ENCODE data around the gene VTI1B.
"Not testable (repeated sequence)": the region's sequence is repeated elsewhere in the genome, so short reads cannot be mapped to it uniquely, and the experiment has no call there.

VTI1B gene

DNA sequence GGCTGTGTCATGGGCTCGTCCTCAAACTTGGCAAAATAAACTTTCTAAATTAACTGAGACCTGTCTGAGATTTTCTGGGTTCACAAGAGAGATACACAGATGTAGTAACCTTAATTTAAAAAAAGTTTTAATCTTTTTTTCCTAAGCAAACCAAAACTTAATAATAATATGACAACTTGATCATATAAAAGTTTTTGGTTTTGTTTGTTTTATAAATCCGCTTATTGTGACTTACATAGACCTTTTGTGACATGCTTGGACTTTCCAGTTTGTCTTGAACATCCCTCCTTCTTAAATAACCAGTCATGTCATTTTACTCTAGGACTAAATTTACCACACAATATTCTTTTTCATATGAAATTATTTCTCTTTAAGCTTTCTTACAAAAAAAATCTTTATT is 35.8 kb upstream of the VTI1B start:
- TF ChIP-seq CTCF (IDR thresholded peaks at IDR 0.05; ENCODE audit: low read depth, low read length) = no peak
- H3K4me3 ChIP-seq (ENCODE audit: low read depth, low read length) = no peak overlapping the region

- H3K4me3 ChIP-seq (ENCODE audit: low read depth, low read length) = not testable (repeated sequence)
Observed at GRCh38 chr14:67709796-67710195, 35.4 kb upstream of the VTI1B start.

DNA sequence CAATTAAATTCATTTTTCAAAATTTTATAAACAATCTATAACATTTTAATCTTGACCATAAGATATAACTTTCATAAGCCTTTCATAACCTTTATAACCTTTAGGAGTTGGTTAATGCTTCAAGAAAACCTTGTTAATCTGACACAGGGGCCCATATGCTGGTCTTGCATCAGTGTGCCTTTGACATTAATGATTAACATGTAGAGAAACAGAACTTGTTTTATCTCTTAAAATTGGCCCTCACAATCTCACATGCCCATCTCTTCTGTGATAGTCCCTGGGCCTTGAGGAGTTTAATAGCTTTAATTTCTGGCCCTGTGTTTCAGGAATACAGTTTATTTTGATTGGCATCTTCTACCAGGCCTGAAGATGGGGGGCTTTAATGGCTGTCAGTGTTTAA is 34.9 kb upstream of the VTI1B start:
- not testable (repeated sequence) for H3K4me3 ChIP-seq (ENCODE audit: low read depth, low read length)

GRCh38 chr14:67705211-67705610 is 30.8 kb upstream of the VTI1B start:
- H3K4me3 ChIP-seq (ENCODE audit: low read depth, low read length) = no peak overlapping the region
- TF ChIP-seq CTCF (IDR thresholded peaks at IDR 0.05; ENCODE audit: low read depth, low read length) = no peak

DNA sequence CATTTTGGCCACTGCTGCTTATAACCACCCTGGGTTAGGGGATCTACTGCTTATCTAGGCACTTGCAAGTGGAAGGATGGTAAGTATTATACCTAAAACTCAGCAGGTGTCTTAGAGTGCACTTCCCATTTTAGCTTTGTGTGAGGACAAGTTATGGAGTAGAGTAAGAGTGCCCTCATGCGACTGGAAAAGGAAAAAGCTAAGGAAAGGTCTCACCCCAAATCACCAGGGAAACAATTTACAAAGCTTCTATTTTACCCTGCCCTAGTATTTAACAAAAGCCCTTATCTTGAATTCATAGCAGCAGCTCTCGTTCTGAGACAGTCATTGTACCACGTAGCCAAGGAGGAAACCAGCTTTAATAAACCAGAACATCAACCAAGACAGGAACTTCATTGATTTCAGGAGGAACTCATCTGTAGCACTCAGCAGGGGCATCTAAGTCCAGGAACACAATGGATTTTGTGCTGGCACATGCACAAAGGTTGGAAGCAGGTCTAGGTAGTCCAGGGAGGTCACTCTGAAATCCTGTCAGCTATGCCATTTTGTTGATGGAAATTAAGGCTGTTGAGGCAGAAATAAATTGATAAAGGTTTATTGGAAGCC is 30.2 kb upstream of the VTI1B start:
- TF ChIP-seq CTCF (IDR thresholded peaks at IDR 0.05; ENCODE audit: low read depth, low read length) = peak; percentile 68
- no peak overlapping the region for H3K4me3 ChIP-seq (ENCODE audit: low read depth, low read length)

- no peak overlapping the region for H3K4me3 ChIP-seq (ENCODE audit: low read depth, low read length)
- TF ChIP-seq CTCF (IDR thresholded peaks at IDR 0.05; ENCODE audit: low read depth, low read length) = no peak
Observed at GRCh38 chr14:67703997-67704396, 29.6 kb upstream of the VTI1B start.

DNA sequence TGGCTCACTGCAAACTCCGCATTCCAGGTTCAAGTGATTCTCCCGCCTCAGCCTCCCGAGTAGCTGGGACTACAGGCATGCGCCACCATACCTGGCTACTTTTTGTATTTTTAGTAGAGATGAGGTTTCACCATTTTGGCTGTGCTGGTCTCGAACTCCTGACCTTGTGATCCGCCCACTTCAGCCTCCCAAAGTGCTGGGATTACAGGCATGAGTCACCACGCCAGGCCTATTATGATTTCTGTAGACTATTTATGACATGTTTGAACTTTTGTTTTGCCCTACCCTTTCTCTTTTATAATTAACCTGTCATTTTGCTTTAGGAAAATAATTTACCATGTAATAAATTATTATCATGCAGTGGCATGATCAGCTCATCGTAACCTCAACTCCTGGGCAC is 27.1 kb upstream of the VTI1B start, which contains the start of gene RDH12:
Gene RDH12, plus strand, starts transcription at position 395 of the 400 bp plus-strand sequence. CDS start 20,757 bp downstream, outside the sequence.
- H3K4me3 ChIP-seq (ENCODE audit: low read depth, low read length) = not testable (repeated sequence)

GRCh38 chr14:67698179-67698578 is 23.7 kb upstream of the VTI1B start:
- no peak for TF ChIP-seq CTCF (IDR thresholded peaks at IDR 0.05; ENCODE audit: low read depth, low read length)
- H3K4me3 ChIP-seq (ENCODE audit: low read depth, low read length) = no peak overlapping the region

GRCh38 chr14:67697006-67697405 is 22.6 kb upstream of the VTI1B start:
- no peak overlapping the region for H3K4me3 ChIP-seq (ENCODE audit: low read depth, low read length)
- TF ChIP-seq CTCF (IDR thresholded peaks at IDR 0.05; ENCODE audit: low read depth, low read length) = no peak

Measured in WI38 (cell line).